IPS-NIHi7 (cell line): ENCODE measurements around the gene JAM3.
"Not testable (repeated sequence)": the region's sequence is repeated elsewhere in the genome, so short reads cannot be mapped to it uniquely, and the experiment has no call there.

ENCODE experiments used
- DNase-seq: peaks from one replicate; pipeline ENCODE4 v3.0.0; 2012; ENCODE audit warnings: mixed read lengths; ENCODE audit errors: extremely low spot score

Gene JAM3

GRCh38 chr11:134062265-134063123 lies 6.4 kb upstream of the JAM3 start:
- DNase-seq = no peak

GRCh38 chr11:134063124-134063495 lies 5.8 kb upstream of the JAM3 start:
- no peak for DNase-seq

GRCh38 chr11:134063991-134064747 lies 4.7 kb upstream of the JAM3 start:
- DNase-seq = no peak

GRCh38 chr11:134065381-134065780 lies 3.5 kb upstream of the JAM3 start:
- DNase-seq = no peak

- DNase-seq = no peak
Measured at GRCh38 chr11:134066943-134067885, 1.7 kb upstream of the JAM3 start.

GRCh38 chr11:134069426-134070341 lies 812 bp downstream of the JAM3 start:
- DNase-seq = peak; percentile 57

- DNase-seq = no peak
Measured at GRCh38 chr11:134070342-134070845, 1.5 kb downstream of the JAM3 start.

GRCh38 chr11:134071306-134071705 lies 2.4 kb downstream of the JAM3 start:
- DNase-seq = no peak

- no peak for DNase-seq
Measured at GRCh38 chr11:134071766-134072402, 3.0 kb downstream of the JAM3 start.

GRCh38 chr11:134072844-134073243 lies 4.0 kb downstream of the JAM3 start:
- no peak for DNase-seq

- no peak for DNase-seq
Measured at GRCh38 chr11:134074346-134074745, 5.5 kb downstream of the JAM3 start.

- DNase-seq = no peak
Measured at GRCh38 chr11:134074766-134075165, 5.9 kb downstream of the JAM3 start.

- DNase-seq = no peak
Measured at GRCh38 chr11:134079317-134079716, 10.4 kb downstream of the JAM3 start.

GRCh38 chr11:134081258-134081657 lies 12.4 kb downstream of the JAM3 start:
- DNase-seq = not testable (repeated sequence)

- DNase-seq = no peak
Measured at GRCh38 chr11:134082990-134083389, 14.1 kb downstream of the JAM3 start.

- DNase-seq = no peak
Measured at GRCh38 chr11:134086376-134086775, 17.5 kb downstream of the JAM3 start.

GRCh38 chr11:134092006-134092405 lies 23.1 kb downstream of the JAM3 start:
- not testable (repeated sequence) for DNase-seq

GRCh38 chr11:134097166-134097565 lies 28.3 kb downstream of the JAM3 start:
- no peak for DNase-seq

- peak; percentile 73 for DNase-seq
Measured at GRCh38 chr11:134098566-134099184, 29.8 kb downstream of the JAM3 start.

GRCh38 chr11:134100171-134100570 lies 31.3 kb downstream of the JAM3 start:
- DNase-seq = no peak
